K562 (cell line): Measurements from ENCODE around the gene GRK4.

Experiments used
- BRD9 ChIP-seq: fragments of 450-650 bp; IDR thresholded peaks from 2 replicates; pipeline ENCODE4 v1.6.1; 2018; ENCODE audit warnings: low read depth; ENCODE audit not compliant: partially characterized antibody
- CTCF ChIP-seq, 3 experiments: IDR thresholded peaks in 2 of 3; conservative IDR thresholded peaks in 1 of 3; 2 replicates each; pipeline ENCODE4 v1.5.1; 2011 to 2012; ENCODE audit warnings: low read length in 3 of 3, mild to moderate bottlenecking in 3 of 3, control low read depth in 2 of 3, improper control_type of control experiment in 1 of 3, inconsistent platforms in 1 of 3, low read depth in 1 of 3, mixed read lengths in 1 of 3, moderate library complexity in 1 of 3; ENCODE audit not compliant: insufficient read depth in 2 of 3
- ETV6 ChIP-seq, 3 experiments: fragments of 150-350 bp in 1 of 3; sonication (generic) in 1 of 3; formaldehyde crosslinking in 1 of 3; IDR thresholded peaks; 2 replicates each; pipeline versions ENCODE4 v1.6.1 to v1.8.0; 2014 to 2022; ENCODE audit warnings: borderline replicate concordance in 2 of 3, low read depth in 2 of 3, antibody characterized with exemption in 1 of 3, low read length in 1 of 3, mild to moderate bottlenecking in 1 of 3, missing genetic modification reagents in 1 of 3
- MCM3 ChIP-seq: fragments of 450-650 bp; IDR thresholded peaks from 2 replicates; pipeline ENCODE4 v1.6.1; 2016
- SMAD1 ChIP-seq: fragments of 150-350 bp; IDR thresholded peaks from 2 replicates; pipeline ENCODE4 v1.6.1; 2014; ENCODE audit warnings: low read length, low read depth; ENCODE audit not compliant: partially characterized antibody
- TAF7 ChIP-seq: fragments of 450-650 bp; IDR thresholded peaks from 2 replicates; pipeline ENCODE4 v1.6.1; 2016; ENCODE audit warnings: missing genetic modification characterization, missing compliant biosample characterization
- ZNF274 ChIP-seq: IDR thresholded peaks from 2 replicates; pipeline ENCODE4 v1.6.1; 2011; ENCODE audit warnings: low read depth, mild to moderate bottlenecking, low read length, moderate library complexity, borderline replicate concordance

GRCh38 chr4:3031357-3032082 lies 68.1 kb downstream of the GRK4 start:
- no peak for TF ChIP-seq ZNF274
- no peak for TF ChIP-seq CTCF (IDR thresholded peaks at IDR 0.05 in 2 of 3, conservative IDR thresholded peaks at IDR 0.05 in 1 of 3; ENCODE audit: insufficient read depth in 2 of 3, low read depth in 1 of 3, low read length in 3 of 3)
- TF ChIP-seq MCM3: no peak
- no peak for TF ChIP-seq ETV6 (IDR thresholded peaks at IDR 0.05; ENCODE audit: borderline replicate concordance in 1 of 2, low read depth in 2 of 2, low read length in 1 of 2)
- TF ChIP-seq ETV6 (CRISPR knock-in tag; IDR thresholded peaks at IDR 0.05; ENCODE audit: borderline replicate concordance): no peak
- no peak for TF ChIP-seq SMAD1
- TF ChIP-seq BRD9: no peak
- TF ChIP-seq TAF7 (tag): no peak
